HG03135 (cell line): ENCODE data around the gene MARCKSL1.
"Not testable (repeated sequence)": the region's sequence is repeated elsewhere in the genome, so short reads cannot be mapped to it uniquely, and the experiment has no call there.

Experiments
- ATAC-seq: cut with Tn5 transposase; IDR thresholded peaks from one replicate; pipeline ENCODE4 v1.9.1; 2021; ENCODE audit warnings: mild to moderate bottlenecking, moderate library complexity; ENCODE audit not compliant: unreplicated experiment

Gene MARCKSL1

DNA sequence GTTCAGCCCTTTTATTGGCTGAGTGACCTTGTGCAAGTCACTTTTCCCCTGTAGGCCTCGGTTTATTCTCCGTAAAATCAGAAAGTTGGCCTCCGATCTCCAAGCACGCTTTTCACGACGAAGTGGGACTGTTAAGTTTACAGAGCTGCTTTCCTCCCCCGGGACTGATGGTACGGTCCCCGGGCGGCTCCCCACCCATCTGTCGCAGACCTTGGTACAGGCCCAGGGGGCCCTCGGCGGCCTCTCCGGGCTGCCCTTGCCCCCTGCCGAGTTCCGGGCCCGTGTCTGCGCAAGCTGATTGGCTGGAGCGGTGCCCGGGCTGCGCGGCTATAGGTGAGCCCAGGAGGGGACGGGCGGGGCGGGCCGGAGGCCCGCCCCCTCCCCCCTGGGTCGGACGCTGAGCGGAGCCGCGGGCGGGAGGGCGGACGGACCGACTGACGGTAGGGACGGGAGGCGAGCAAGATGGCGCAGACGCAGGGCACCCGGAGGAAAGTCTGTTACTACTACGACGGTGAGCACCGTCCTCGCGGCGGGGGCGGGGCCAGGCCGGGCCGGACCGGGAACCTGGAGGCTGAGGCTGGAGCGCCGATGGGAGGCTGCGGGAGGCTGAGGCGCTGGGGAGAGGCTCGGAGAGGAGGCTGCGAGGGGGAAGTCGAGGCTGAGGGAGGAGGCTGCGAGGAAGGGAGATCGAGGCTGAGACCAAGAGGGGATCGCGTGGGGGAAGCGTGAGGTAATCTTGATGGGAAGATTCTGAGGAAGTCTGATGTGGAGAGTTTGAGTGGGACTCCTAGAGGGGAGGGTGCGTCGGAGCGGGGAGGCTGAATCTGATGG is 44.1 kb downstream of the MARCKSL1 start, which contains the start of gene HDAC1:
HDAC1 (plus strand) TSS at position 376 of the 831 bp plus-strand sequence; CDS start at position 463, 87 bp downstream.
- peak; percentile 94 for ATAC-seq

GRCh38 chr1:32291145-32291707 is 44.8 kb downstream of the MARCKSL1 start:
- ATAC-seq = no peak

DNA sequence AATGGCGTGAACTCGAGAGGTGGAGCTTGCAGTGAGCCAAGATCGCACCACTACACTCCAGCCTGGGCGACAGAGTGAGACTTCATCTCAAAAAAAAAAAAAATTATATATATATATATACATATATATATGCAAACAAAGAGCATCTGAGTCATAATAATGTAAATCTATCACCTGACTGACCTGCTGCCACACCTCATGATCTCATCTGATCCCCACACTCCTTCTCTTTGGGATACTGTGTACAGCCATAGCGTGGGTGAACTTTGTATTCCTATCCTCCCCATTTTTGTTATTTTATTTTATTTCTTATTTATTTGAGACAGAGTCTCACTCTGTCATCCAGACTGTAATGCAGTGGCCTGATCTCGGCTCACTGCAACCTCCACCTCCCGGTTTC is 46.8 kb downstream of the MARCKSL1 start:
- no peak for ATAC-seq

- no peak for ATAC-seq
These were observed 49.3 kb downstream of the MARCKSL1 start for GRCh38 chr1:32286763-32287162.

- ATAC-seq = no peak
These were observed 50.4 kb downstream of the MARCKSL1 start for GRCh38 chr1:32285658-32286057.

DNA sequence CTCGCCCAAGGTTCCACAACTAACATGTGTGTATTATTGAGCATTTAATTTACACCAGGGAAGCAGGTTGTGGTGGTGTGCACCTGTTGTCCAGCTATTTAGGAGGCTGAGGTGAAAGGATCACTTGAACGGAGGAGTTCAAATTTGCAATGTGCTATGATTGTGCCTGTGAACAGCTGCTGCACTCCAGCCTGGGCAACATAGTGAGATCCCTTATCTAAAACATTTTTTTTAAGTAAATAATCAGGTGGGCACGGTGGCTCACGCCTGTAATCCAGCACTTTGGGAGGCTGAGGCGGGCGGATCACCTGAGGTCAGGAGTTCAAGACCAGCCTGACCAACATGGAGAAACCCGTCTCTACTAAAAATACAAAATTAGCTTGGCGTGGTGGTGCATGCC is 51.3 kb downstream of the MARCKSL1 start:
- not testable (repeated sequence) for ATAC-seq
